ENCODE data around the gene TBC1D22A.

TBC1D22A gene

DNA sequence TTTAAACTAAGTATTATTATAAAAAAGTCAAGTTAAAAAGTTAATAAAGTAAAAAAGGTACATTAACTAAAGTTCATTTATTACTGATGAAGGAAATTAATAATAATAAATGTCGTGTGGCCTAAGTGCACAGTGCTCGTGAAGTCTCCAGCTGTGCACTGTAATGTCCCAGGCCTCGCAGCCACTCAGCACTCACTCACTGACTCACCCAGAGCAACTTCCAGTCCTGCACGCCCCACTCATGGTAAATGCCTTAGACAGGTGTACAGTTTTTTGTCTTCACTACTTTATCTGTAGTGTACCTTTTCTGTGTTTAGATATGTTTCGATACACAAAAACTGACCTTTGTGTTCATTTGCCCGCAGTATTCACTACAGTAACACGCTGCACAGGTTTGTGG, 175.5 kb downstream of the TBC1D22A start:
- TF ChIP-seq, protein P1, sequence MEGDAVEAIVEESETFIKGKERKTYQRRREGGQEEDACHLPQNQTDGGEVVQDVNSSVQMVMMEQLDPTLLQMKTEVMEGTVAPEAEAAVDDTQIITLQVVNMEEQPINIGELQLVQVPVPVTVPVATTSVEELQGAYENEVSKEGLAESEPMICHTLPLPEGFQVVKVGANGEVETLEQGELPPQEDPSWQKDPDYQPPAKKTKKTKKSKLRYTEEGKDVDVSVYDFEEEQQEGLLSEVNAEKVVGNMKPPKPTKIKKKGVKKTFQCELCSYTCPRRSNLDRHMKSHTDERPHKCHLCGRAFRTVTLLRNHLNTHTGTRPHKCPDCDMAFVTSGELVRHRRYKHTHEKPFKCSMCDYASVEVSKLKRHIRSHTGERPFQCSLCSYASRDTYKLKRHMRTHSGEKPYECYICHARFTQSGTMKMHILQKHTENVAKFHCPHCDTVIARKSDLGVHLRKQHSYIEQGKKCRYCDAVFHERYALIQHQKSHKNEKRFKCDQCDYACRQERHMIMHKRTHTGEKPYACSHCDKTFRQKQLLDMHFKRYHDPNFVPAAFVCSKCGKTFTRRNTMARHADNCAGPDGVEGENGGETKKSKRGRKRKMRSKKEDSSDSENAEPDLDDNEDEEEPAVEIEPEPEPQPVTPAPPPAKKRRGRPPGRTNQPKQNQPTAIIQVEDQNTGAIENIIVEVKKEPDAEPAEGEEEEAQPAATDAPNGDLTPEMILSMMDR (IDR thresholded peaks at IDR 0.05; ENCODE audit: poor library complexity, severe bottlenecking), result no peak
- H3K4me3 ChIP-seq (ENCODE audit: severe bottlenecking), result no peak overlapping the region
- H3K27me3 ChIP-seq (ENCODE audit: insufficient read depth, poor library complexity, severe bottlenecking), result no peaks in the 10 kb centered on the region
- H3K27ac ChIP-seq (ENCODE audit: poor library complexity, severe bottlenecking), result no peak overlapping the region
- peaks cover 3% of the 10 kb centered on the region; the same call in 1 of the 2 replicates for H3K36me3 ChIP-seq (ENCODE audit: low read depth)
- no peak for ATAC-seq (ENCODE audit: low read depth)
- no peak for DNase-seq (ENCODE audit: low spot score)
- H3K9me3 ChIP-seq (ENCODE audit: severe bottlenecking), result no peaks in the 10 kb centered on the region
- peaks cover 18% of the 10 kb centered on the region for H3K4me1 ChIP-seq (ENCODE audit: insufficient read depth, poor library complexity, severe bottlenecking)

DNA sequence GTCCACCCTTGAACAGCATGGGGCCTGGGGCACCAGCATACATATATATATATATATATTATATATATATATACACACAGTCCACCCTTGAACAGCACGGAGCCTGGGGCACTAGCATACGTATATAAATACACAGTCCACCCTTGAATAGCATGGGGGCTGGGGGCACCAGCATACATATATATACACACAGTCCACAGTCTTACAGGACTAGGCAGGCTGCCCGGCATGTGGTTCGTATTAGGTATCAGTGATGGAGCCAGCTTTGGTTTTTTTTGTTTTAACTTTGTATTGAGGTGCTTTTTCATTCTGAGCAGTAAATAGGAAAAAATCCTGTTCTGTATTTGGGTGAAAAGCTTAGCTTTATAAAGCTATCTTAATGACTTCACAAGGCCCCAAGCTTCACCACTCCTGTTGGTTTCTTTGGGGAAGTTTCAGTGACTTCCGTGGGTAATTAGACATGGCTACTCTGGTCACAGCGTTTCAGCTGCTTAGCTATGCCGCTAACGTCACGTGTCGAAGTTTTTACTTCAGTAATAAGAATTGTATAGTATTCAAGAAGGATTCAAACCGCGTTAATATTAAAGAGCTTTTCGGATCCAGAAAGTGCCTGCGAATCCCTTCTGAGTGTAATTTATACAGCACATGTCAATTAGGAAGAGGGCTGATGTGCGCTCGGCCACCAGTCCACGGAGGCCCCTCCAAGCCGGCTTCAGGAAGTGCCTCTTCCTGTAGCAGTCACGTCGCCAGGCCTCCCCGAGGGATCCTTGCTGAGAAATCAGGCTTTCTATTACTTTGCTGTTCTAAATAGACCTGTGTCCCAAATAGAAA, 179.7 kb downstream of the TBC1D22A start:
- TF ChIP-seq, protein P1 (IDR thresholded peaks at IDR 0.05; ENCODE audit: poor library complexity, severe bottlenecking), result no peak
- ATAC-seq (ENCODE audit: low read depth), result no peak
- H3K36me3 ChIP-seq (ENCODE audit: low read depth), result no peaks in the 10 kb centered on the region
- no peak overlapping the region for H3K4me3 ChIP-seq (ENCODE audit: severe bottlenecking)
- H3K27me3 ChIP-seq (ENCODE audit: insufficient read depth, poor library complexity, severe bottlenecking), result no peaks in the 10 kb centered on the region
- H3K9me3 ChIP-seq (ENCODE audit: severe bottlenecking), result no peaks in the 10 kb centered on the region
- no peak for DNase-seq (ENCODE audit: low spot score)
- H3K4me1 ChIP-seq (ENCODE audit: insufficient read depth, poor library complexity, severe bottlenecking), result no peaks in the 10 kb centered on the region
- no peak overlapping the region for H3K27ac ChIP-seq (ENCODE audit: poor library complexity, severe bottlenecking)

DNA sequence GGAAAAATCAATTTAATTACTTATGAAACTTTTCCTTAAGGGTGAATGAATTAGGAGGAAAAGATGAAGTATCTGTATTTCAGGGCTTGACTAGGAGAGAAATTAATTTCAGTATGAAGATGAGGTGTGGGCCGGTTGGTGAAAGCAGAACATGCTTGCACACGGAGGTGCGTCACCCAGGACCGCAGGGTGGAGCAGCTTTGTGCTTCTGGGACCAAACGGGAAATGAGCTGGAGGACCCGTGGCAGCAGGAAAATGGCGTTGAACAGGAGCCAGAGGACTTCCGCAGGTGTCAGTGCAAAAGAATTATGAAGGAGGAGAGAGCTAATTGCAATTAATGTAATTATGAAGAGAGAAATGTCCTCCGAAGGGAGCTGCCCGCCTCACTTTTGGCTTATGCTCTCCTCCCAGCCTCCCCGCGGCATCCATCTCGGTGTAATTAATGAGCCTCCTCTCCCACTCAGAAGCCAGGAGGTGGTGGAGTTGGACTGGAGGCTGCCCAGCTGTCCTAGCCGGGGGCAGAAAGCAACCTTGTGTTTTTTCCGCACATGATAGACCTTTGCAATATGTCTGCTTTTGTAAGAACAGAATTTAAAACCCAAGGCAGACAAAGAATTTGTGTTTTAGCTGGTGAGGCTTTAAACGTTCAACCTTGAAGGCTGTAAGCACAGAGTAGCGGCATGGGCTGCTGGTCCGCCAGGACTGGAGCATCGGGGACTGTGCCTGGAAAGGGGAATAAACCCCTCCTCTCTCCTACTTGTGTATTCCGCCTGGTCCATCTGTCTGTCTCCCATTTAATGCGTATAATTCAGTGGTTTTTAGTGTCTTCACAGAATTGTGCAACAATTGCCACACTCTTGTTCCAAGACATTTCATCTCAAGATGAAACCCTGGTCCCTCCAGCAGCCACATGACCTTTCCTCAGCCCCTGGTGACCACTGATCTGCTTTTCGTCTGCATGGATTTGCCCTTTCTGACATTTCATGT, 180.6 kb downstream of the TBC1D22A start:
- no peak for ATAC-seq (ENCODE audit: low read depth)
- DNase-seq (ENCODE audit: low spot score), result no peak
- Histone ChIP-seq H3K4me3 (ENCODE audit: severe bottlenecking) (no peak overlapping the region), H3K27me3 (ENCODE audit: insufficient read depth, poor library complexity, severe bottlenecking) (no peaks in the 10 kb centered on the region), H3K4me1 (ENCODE audit: insufficient read depth, poor library complexity, severe bottlenecking) (no peaks in the 10 kb centered on the region), H3K27ac (ENCODE audit: poor library complexity, severe bottlenecking) (no peak overlapping the region), H3K9me3 (ENCODE audit: severe bottlenecking) (no peaks in the 10 kb centered on the region), H3K36me3 (ENCODE audit: low read depth) (no peaks in the 10 kb centered on the region)
- TF ChIP-seq, protein P1 (IDR thresholded peaks at IDR 0.05; ENCODE audit: poor library complexity, severe bottlenecking), result no peak

DNA sequence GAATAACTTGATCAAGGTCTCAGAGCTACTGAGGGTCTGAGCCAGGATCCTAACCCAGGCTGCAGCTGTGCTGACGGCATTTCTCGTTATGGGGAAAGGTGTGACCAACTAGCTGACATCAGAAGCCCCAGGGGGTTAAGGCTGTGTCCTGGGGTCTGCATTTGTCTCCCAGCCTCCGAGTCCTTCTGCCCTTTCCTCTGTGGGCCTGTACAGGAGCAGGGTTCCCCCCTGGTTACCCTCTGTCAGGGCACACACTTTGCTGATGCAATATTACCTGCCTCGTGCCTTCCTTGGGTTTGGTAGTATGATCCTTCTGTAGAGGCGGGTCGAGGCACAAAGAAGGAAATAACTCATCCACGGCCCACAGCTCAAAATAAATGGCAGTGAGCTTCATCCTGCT, 183.0 kb downstream of the TBC1D22A start:
- TF ChIP-seq, protein P1 (IDR thresholded peaks at IDR 0.05; ENCODE audit: poor library complexity, severe bottlenecking), result no peak
- Histone ChIP-seq H3K4me3 (ENCODE audit: severe bottlenecking) (no peak overlapping the region), H3K27ac (ENCODE audit: poor library complexity, severe bottlenecking) (no peak overlapping the region), H3K4me1 (ENCODE audit: insufficient read depth, poor library complexity, severe bottlenecking) (no peaks in the 10 kb centered on the region), H3K36me3 (ENCODE audit: low read depth) (no peaks in the 10 kb centered on the region), H3K27me3 (ENCODE audit: insufficient read depth, poor library complexity, severe bottlenecking) (no peaks in the 10 kb centered on the region), H3K9me3 (ENCODE audit: severe bottlenecking) (no peaks in the 10 kb centered on the region)
- DNase-seq (ENCODE audit: low spot score), result no peak
- no peak for ATAC-seq (ENCODE audit: low read depth)

Data from RWPE2 (cell line).